Renal cortex interstitium (tissue), 15 donors: ENCODE results near the gene OR2AJ1. TPM values are rescaled to one million over a fixed set of nuclear protein-coding genes. Genes with fewer than 3 reads are reported as not detected.

Source experiments
- DNase-seq, 11 donors: peaks; one replicate each; pipeline ENCODE4 v3.0.0-alpha.2; 2013; ENCODE audit warnings: low read depth in 9 of 11, low spot score in 4 of 11; ENCODE audit errors: extremely low read depth in 1 of 11
- long read RNA-seq, 16 experiments: transcript quantifications; one replicate each; lab custom pipeline, GENCODE V29; 2026
- polyA plus RNA-seq, 3 donors: library from polyadenylated mRNA; unstranded; fragments of 120-200 nt; gene quantifications; one replicate each; pipeline ENCODE4 v1.2.1, GENCODE V29; 2013; ENCODE audit not compliant: insufficient read length in 3 of 3

Gene OR2AJ1
- not detected for polyA plus RNA-seq
- long read RNA-seq, donor 1, result 0 reads
- long read RNA-seq, donor 2, result 0 reads
- long read RNA-seq, donor 3, result 0 reads
- long read RNA-seq, donor 4, result 0 reads
- long read RNA-seq, donor 5, result 0 reads
- long read RNA-seq, donor 6, result 0 reads
- long read RNA-seq, donor 7, result 0 reads
- long read RNA-seq, donor 8, result 0 reads
- long read RNA-seq, donor 9, result 0 reads
- long read RNA-seq, donor 10, result 0 reads
- long read RNA-seq, donor 11, result 0 reads
- long read RNA-seq, donor 12, result 0 reads
- long read RNA-seq, donor 13, result 0 reads
- long read RNA-seq, donor 14, result 0 reads
- long read RNA-seq, donor 15, result 0 reads
- long read RNA-seq, donor 16, result 0 reads

GRCh38 chr1:247924868-247925267, at the start of gene OR2AJ1:
Gene OR2AJ1, plus strand, starts transcription at chr1:247924889. Its CDS starts 8,880 bp downstream, at chr1:247933769.
- DNase-seq, result no peak

DNA sequence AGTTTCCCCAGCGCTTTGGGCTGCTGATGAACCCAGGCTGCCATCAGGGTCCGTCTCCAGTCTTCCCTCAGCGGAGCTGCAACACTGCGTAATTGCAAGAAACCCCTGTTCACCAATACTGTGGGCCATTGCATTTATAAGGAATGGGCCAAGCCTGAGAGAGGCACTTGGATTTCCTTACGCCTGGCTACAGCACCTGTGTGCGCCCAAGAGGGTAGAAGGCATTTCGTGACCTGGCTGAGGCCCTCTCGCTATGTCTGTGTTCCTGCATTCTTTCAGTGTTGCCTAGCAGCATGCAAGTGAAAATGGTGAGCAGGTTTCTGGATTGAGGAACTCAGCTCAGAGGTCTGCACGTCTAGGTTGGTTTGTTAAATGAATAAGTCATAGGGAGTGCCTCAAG, 41.3 kb upstream of the OR2AJ1 start:
- no peak for DNase-seq

GRCh38 chr1:247884797-247885413, 39.8 kb upstream of the OR2AJ1 start:
- no peak for DNase-seq

DNA sequence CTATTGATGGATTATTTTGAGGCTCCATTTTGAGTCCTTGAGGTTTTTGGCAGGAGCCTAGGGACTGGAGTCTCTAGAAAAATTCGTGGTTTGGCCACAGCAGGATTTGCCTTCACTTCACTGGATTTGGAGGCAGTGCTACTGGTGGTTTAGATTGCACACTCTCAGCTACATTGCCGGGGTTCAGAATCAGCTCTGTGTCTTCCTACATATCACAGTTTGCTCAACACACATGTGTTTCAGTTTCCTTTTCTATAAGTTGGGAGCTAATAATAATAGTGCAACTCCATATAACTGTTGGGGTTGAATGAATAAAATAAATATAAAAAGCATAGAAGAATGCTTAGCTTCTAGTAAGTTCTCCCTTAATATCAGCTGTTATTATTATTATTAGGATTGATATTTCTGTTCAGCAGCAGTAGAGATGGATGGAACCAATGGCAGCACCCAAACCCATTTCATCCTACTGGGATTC, 29.5 kb upstream of the OR2AJ1 start, which contains the start of gene OR2W3:
Gene OR2W3, plus strand, starts transcription at position 425 of the 475 bp plus-strand sequence. Its CDS starts 0 bp downstream, at position 425.
- DNase-seq, result no peak

DNA sequence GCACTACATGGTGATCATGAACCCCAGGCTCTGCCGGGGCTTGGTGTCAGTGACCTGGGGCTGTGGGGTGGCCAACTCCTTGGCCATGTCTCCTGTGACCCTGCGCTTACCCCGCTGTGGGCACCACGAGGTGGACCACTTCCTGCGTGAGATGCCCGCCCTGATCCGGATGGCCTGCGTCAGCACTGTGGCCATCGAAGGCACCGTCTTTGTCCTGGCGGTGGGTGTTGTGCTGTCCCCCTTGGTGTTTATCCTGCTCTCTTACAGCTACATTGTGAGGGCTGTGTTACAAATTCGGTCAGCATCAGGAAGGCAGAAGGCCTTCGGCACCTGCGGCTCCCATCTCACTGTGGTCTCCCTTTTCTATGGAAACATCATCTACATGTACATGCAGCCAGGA, 28.7 kb upstream of the OR2AJ1 start:
- no peak for DNase-seq

DNA sequence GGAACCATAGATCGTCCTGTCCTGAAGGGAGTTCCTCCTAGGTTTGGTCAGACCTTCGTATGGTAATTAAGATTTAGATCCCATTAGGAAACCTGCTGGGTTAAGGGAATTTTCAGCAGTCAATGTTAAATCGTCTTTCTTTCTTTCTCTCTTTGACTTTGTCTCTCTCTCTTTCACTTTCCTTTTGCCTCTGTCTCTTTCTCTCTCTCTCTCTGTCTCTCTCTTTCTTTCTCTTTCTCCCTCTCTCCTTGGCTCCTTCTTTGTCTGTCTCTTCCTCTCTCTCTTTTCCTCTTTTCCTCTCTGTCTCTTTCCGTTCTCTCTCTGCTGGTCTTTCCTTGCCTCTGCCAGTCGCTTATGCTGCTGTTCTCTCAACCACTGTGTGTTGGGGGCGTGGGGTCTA, 20.6 kb upstream of the OR2AJ1 start:
- no peak for DNase-seq

DNA sequence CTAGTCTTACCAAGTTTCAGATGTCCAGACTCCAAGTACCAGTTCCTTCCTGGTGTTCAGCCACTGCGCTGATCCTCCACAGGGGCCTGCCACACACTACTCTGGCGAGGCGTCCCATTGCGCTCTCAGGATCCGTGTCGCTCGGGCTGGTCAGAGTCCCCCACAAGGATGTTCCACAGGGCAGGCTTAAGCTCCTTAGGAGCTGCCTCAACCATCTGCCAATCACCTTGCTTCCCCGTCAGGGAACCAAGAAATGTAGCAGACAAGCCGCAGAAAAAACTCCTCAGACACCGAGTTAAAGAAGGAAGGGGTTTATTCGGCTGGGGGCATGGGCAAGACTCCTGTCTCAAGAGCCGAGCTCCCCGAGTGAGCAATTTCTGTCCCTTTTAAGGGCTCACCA, 19.5 kb upstream of the OR2AJ1 start:
- DNase-seq, result no peak

DNA sequence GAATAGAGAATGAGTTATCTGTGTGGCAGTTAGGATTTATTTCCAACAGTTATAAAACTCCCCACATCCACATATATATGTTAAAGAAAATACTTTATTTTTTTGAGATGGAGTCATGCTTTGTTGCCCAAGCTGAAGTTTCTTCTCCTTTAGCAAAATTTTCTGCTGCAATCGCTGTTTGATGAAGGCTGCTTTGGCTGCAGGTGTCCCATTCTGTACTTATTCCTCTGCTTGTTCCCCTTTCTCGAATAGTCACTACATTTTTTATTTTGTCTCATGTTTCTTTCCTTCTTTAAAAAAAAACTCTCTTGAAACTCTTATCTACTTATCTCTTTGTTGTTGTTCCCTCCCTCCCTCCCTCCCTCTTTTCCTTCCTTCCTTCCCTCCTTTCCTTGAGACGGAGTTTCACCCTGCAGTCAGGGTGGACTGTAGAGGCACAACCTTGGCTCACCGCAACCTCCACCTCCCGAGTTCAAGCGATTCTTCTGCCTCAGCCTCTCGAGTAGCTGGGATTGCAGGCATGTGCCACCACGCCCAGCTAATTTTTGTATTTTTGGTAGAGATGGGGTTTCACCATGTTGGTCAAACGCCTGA, 18.7 kb upstream of the OR2AJ1 start:
- DNase-seq, result no peak

DNA sequence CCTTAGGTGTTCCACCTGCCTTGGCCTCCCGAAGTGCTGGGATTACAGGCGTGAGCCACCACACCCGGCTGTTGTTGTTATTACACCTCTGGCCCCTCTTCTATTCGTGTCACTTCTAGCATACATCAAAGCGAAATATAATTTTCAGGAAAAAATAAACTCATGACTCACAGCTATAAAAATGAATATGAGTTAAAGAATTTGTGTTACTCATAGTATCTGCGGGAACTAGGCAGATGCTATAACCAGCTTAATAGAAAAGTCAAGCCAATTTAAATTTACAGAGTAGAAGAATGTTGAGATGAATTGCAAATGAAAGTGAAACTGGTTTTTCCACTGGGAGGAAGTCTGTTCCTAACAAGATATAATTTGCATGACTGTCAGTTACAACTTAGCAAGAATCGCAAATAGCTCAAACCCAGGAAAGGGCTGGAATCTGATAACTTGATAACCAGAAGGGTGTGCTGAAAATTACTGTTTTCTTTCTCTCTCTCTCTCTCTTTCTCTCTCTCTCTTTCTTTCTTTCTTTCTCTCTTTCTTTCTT, 18.1 kb upstream of the OR2AJ1 start:
- no peak for DNase-seq

- no peak for DNase-seq
Measured at GRCh38 chr1:247908766-247909165, 15.9 kb upstream of the OR2AJ1 start.

- DNase-seq, result no peak
Measured at GRCh38 chr1:247913786-247914185, 10.9 kb upstream of the OR2AJ1 start.

GRCh38 chr1:247914941-247915662, 9.6 kb upstream of the OR2AJ1 start:
- DNase-seq, result no peak

DNA sequence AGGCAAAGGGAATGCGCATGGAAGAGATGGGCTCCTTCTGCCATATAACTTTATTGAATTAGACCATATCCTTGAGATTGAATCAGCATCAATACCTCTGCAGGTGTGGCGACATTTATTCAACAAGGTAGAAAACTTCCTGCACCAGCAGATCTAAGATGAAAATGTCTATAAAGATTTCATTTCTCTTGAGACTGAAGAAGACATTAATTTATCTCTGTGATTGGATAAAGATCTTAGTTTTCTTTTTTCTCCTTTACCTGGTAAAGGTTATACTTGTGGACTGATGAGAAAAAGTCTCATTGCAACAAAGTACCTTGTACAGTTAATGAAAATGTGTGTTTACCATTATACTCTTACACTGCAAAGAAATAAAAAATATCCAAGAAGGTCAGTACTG, 4.7 kb upstream of the OR2AJ1 start, which contains the start of gene OR2T8:
Gene OR2T8, plus strand, starts transcription at position 301 of the 400 bp plus-strand sequence. CDS start 766 bp downstream, outside the sequence.
- no peak for DNase-seq

- DNase-seq, result no peak
Measured at GRCh38 chr1:247923941-247924340, 748 bp upstream of the OR2AJ1 start.

- no peak for DNase-seq
Measured at GRCh38 chr1:247933989-247934388, 9.3 kb downstream of the OR2AJ1 start.

GRCh38 chr1:247935781-247936180, 11.1 kb downstream of the OR2AJ1 start:
- DNase-seq, result no peak

- no peak for DNase-seq
Measured at GRCh38 chr1:247936415-247936814, 11.7 kb downstream of the OR2AJ1 start.

- peak in 8 of 11 donors; percentile 2 to 46 (median 28) for DNase-seq
Measured at GRCh38 chr1:247936965-247937734, 12.5 kb downstream of the OR2AJ1 start.
